ENCODE measurements around the gene RPL29. TPM values are rescaled to one million over a fixed set of nuclear protein-coding genes. Genes with fewer than 3 reads are reported as not detected.
A peak's percentile ranks its signal among the peaks of the same experiment; 100 is the strongest.

Gene RPL29
- total RNA-seq, 1 donor from 2014 or later: 1,940 TPM

DNA sequence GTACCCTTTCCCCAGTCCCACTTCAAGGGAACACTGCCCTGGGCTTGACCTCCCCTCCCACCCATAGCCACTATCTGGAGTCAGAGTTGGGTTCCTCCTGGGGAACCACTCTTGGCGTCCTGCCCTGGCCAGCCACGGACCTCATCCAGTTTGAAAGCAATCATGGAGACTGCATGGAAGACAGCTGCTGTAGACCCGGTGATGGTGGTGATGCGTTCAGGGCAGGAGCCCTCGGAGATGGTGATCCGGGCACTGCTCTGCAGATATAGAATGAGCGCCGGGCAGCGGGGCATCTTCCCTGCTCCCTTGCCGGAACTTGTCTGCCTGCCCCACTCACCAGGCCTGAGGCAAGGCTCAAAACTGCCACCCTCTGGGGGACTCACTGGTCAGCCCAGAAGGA is 35.3 kb downstream of the RPL29 start:
- no peaks in the 10 kb centered on the region for H3K27me3 ChIP-seq (ENCODE audit: control insufficient read depth, insufficient read depth, low read length)
- no peak for DNase-seq (ENCODE audit: low read depth)
- H3K36me3 ChIP-seq (ENCODE audit: control insufficient read depth, insufficient read depth, low read length): peaks cover 1% of the 10 kb centered on the region
- H3K4me3 ChIP-seq (ENCODE audit: low read depth, low read length): no peak overlapping the region
- no peak for FAIRE-seq
- no peak for TF ChIP-seq CTCF (IDR thresholded peaks at IDR 0.05; ENCODE audit: insufficient read depth, low read length, severe bottlenecking)

- TF ChIP-seq CTCF (IDR thresholded peaks at IDR 0.05; ENCODE audit: insufficient read depth, low read length, severe bottlenecking): no peak
- H3K27me3 ChIP-seq (ENCODE audit: control insufficient read depth, insufficient read depth, low read length): peaks cover 5% of the 10 kb centered on the region
- no peak for DNase-seq (ENCODE audit: low read depth)
- FAIRE-seq: no peak
- H3K4me3 ChIP-seq (ENCODE audit: low read depth, low read length): no peak overlapping the region
- peaks cover 1% of the 10 kb centered on the region for H3K36me3 ChIP-seq (ENCODE audit: control insufficient read depth, insufficient read depth, low read length)
Observed at GRCh38 chr3:51959651-51960050, 36.0 kb downstream of the RPL29 start.

DNA sequence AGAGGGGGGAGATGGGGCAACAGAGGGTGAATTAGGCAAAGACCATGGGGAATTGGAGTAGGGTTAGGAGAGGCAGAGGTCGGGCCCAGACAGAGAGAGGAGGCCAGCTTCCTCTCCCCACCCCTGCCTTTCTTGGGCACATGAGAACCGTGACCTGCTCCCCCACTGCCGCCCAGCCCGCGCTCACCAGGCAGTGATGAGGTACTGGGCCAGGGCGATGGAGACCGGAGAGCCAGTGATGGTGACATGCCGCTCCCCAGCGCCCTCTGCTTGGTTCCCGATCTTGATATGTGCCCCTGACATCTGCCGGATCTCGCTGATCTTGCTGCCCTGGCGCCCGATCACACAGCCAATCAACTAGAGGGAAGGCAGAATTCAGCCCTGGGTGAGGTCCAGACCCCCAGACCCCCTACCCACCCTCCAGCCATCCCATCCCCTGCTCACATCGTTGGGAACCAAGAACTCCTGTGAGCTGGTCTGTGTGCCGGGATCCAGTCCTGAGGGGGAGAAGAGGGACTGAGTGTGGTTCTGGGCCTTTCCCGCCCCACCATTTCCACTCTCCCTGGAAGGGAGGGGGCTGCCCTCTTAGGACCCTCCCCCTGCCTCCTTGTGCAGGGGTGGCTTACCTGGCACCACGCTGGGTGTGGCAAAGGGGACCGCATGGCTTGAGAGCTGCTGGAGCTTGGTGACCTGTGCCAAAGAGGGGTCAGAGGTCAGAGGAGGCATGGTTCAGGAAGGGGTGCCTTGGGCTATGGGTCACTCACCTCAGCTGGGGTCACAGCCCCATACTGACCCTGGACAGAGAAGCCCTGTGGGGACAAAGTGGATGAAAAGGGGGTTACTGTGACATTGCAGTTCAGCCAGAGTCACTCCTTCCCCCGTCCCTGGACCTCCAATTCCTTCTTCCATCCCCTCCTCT is 36.8 kb downstream of the RPL29 start:
- peaks cover 7% of the 10 kb centered on the region for H3K27me3 ChIP-seq (ENCODE audit: control insufficient read depth, insufficient read depth, low read length)
- no peak for TF ChIP-seq CTCF (IDR thresholded peaks at IDR 0.05; ENCODE audit: insufficient read depth, low read length, severe bottlenecking)
- no peak for FAIRE-seq

DNA sequence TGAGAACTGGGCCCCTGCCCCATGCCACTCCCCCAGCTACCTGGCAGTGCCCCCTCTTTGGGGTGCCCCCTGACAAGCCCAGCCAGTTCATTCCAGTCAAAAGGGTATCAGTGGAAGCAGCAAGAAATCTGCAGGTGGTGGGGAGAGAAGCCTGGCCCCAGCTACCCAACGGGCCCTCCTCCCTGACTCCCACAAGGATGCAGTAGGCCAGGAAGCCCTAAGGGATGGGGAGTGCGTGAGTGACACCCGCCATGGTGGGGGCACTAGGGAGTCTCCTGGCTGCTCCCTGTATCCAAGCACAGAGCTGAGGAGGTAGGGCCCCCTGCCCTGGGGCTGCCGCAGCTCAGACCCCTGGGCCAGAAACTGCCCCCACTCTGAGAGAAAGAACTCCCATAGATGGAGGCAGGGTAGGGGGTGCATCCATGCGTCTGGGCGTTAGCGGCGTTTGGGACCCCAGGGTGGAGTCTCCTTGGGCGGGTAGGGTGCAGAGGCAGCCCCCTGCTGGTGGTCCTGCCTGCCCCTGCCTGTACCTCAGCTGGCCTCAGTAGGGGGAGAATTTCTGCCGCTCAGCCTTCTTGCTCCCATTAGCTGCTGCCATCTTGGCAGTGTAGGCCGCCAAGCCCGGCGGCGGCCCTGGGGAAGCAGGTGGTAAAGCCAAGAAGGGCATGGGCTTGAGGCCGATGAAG is 38.0 kb downstream of the RPL29 start:
- Histone ChIP-seq H3K4me3 (ENCODE audit: low read depth, low read length) (no peak overlapping the region), H3K27me3 (ENCODE audit: control insufficient read depth, insufficient read depth, low read length) (peaks cover 7% of the 10 kb centered on the region), H3K36me3 (ENCODE audit: control insufficient read depth, insufficient read depth, low read length) (peaks cover 1% of the 10 kb centered on the region)
- no peak for FAIRE-seq
- no peak for TF ChIP-seq CTCF (IDR thresholded peaks at IDR 0.05; ENCODE audit: insufficient read depth, low read length, severe bottlenecking)
- DNase-seq (ENCODE audit: low read depth): no peak

More for the DNA sequence above, 36.8 kb downstream of the RPL29 start:
- no peak overlapping the region for H3K4me3 ChIP-seq (ENCODE audit: low read depth, low read length)
- no peak for DNase-seq (ENCODE audit: low read depth)
- H3K36me3 ChIP-seq (ENCODE audit: control insufficient read depth, insufficient read depth, low read length): peaks cover 1% of the 10 kb centered on the region

DNA sequence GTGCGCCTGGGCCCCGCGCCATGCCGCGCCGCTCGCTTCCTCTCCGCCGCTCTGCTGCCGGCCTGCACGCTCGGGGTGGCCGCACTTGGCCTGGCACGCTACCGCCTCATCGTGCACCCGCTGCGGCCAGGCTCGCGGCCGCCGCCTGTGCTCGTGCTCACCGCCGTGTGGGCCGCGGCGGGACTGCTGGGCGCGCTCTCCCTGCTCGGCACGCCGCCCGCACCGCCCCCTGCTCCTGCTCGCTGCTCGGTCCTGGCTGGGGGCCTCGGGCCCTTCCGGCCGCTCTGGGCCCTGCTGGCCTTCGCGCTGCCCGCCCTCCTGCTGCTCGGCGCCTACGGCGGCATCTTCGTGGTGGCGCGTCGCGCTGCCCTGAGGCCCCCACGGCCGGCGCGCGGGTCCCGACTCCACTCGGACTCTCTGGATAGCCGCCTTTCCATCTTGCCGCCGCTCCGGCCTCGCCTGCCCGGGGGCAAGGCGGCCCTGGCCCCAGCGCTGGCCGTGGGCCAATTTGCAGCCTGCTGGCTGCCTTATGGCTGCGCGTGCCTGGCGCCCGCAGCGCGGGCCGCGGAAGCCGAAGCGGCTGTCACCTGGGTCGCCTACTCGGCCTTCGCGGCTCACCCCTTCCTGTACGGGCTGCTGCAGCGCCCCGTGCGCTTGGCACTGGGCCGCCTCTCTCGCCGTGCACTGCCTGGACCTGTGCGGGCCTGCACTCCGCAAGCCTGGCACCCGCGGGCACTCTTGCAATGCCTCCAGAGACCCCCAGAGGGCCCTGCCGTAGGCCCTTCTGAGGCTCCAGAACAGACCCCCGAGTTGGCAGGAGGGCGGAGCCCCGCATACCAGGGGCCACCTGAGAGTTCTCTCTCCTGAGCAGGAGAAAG is 39.6 kb downstream of the RPL29 start:
- DNase-seq (ENCODE audit: low read depth) (peak; percentile 74), FAIRE-seq (no peak)
- Histone ChIP-seq H3K36me3 (ENCODE audit: control insufficient read depth, insufficient read depth, low read length) (peaks cover 1% of the 10 kb centered on the region), H3K27me3 (ENCODE audit: control insufficient read depth, insufficient read depth, low read length) (peaks cover 7% of the 10 kb centered on the region), H3K4me3 (ENCODE audit: low read depth, low read length) (peak overlapping the region; percentile 23)
- TF ChIP-seq CTCF (IDR thresholded peaks at IDR 0.05; ENCODE audit: insufficient read depth, low read length, severe bottlenecking): peak; percentile 67
